GM12874 (cell line): ENCODE results near the gene LRRC32.

Experiments used
- CTCF ChIP-seq: IDR thresholded peaks from 2 replicates; pipeline ENCODE4 v1.5.1; 2011; ENCODE audit warnings: low read depth, mild to moderate bottlenecking, control low read depth, low read length, moderate library complexity; ENCODE audit not compliant: insufficient read depth

LRRC32 gene

GRCh38 chr11:76614471-76615179, 55.9 kb downstream of the LRRC32 start:
- TF ChIP-seq CTCF = no peak

DNA sequence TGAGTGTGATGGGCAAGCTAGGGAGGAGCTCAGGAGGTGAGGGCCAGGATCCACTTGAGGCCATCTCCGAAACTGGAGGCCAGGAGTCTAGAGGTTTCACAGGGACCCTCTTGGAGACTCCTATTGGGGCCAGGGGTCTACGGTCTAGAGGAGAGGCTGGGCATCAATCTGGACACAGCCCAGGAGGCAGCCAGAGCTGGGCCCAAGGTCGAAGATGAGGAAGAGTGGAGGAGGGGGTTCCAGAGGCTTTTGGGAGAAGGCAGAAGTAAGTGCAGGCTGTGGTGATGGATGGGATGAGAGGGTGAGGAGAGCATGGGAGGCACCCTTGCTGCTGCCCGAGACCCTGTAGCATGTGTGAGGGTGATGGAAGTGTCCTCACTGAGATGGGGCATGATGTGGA, 56.6 kb downstream of the LRRC32 start:
- TF ChIP-seq CTCF = no peak

- no peak for TF ChIP-seq CTCF
Observed at GRCh38 chr11:76612226-76612625, 58.3 kb downstream of the LRRC32 start.

DNA sequence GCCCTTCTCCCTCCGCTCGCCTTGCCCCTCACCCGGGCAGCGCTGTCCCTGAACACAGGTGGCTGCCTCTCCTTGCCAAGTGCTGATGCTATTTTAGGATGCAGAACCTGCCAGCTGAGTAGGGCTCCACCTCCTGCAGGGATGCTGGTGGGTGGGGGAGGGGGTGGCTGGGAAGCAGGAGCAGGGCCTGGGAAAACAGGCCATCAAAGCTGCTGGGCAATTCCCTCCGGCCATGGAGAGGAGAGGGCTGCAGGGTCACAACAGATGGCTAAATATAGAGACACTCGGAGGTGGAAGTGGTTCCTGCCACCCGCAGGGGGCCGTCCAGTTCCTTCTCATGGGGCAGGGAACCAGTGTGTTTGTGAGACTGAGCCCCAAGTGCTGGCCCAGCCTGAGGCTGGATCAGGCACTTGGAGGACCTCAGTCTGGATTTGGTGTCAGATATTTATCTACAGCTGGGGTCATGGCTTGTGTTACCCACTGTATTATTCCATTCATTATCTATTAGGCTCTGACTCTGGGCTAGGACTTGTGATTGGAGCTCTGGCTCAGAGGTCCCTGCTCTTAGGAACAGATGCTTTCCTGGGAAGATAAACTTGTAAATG, 59.6 kb downstream of the LRRC32 start:
- TF ChIP-seq CTCF = 0 out of 2 replicates have a peak, but pooled peaks have one; percentile 8

- no peak for TF ChIP-seq CTCF
Observed at GRCh38 chr11:76610371-76610770, 60.2 kb downstream of the LRRC32 start.

- TF ChIP-seq CTCF = no peak
Observed at GRCh38 chr11:76609736-76610370, 60.7 kb downstream of the LRRC32 start.
